NOMO-1 (cell line): ENCODE measurements around the gene GFAP.

Experiments used
- DNase-seq, 2 experiments: peaks; one replicate each; lab custom pipeline; 2025; ENCODE audit not compliant: unreplicated experiment in 2 of 2; lab: John Stamatoyannopoulos, UW

The GFAP gene

DNA sequence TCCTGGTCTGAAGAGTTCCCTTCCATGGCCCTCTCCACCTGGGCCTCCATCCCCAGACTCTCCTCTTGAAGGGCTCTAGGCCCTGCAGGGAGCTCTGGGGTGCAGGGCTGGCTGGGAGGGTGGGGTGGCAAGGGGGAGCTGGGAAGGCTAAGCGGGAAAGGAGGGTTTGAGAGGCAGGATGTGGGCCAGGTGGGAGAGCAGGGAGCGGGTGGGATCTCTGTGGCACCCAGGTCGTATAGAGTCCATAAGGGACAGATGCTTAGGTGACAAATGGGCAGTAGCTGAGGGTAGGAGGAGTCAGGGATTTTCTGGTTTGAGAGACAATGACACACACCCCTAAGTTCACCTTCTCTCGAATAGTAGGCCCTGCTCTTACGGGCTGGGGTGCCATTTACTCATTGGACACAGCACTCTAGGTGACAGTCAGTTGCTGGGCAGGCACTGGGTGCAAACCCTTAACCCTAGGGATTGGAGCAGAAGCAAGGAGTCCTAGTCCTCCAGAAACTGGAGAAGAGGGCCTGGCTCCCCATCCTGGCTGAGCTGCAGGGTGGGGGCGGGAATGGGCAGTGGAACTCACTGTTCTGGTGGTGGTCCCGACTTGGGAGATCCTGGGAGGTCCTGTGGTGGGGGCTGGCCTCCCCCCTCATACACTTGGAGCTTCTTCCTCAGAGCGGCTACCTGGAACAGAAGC is 16.9 kb upstream of the GFAP start:
- no peak for DNase-seq

DNA sequence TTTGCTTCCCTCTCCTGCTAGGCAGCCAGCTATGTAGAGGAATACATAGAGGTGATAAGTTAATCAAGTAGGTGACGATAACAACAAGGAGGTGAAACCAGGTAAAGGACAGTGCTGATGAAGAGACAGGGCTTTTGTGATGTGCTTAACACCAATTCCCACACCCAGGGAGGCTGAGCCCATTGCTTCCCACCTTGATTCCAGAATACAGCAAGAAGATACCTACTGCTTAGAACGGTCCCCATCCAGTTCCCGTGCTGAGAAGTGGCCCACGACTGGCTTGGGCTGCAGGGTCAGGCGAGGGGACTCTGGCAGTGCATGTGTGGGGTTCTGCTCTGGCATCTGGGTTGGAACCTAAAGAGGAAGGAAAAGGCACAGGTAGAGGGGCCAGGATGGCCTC is 16.1 kb upstream of the GFAP start:
- DNase-seq, result no peak

DNA sequence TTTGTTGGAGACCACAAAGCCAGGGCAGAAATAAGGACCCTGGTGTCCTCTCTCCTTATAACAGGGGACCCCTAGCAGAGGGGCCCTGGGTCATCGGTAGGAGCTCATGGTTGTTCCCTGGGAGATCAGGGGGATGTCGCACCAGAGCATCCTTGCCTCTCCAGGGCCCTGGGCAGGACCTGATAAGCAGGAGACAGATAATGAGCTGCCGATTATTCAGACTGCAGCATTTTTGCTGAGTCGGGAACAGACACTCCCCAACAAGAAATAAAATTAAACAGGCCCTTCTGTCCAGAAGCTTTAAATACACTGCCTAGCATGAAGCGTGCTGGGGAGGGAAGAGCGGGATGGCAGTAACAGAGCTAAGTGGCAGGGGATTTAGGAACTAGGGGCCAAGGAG is 15.4 kb upstream of the GFAP start:
- no peak for DNase-seq

DNA sequence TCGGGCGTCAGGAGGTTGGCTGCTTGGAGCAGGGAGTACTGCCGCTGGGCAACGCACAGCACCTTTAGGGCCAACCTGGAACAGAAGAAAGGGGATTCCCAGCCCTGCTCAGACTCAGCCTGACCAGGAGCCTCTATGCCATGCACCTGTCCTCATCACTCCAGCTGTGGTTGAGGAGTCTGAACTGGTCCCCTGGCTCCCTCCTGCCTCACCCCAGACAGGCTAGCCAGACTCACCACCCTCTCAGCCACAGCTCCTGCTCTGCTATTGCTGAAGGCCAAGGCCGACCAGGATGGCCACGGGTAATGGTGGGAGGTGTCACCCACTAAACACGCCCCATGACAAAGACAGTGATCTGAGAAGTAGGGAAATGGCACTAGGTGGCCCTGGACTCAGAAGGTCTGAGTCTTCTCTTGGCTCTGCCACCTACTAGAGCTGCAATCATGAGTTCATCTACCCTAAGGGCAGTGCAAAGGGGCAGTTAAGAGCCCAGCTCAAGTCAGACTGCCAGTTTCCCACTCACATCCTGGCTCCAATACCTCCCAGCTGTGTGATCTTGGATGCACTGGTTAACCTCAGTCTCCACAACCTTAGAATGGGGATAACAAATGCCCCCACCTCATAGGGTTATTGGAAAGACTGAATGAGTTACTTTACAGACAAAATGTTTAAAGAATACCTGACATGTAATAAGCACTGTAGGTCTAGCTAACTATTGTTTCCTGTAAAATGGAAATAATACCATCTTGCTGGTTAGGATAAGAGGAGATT is 13.8 kb upstream of the GFAP start:
- no peak for DNase-seq

DNA sequence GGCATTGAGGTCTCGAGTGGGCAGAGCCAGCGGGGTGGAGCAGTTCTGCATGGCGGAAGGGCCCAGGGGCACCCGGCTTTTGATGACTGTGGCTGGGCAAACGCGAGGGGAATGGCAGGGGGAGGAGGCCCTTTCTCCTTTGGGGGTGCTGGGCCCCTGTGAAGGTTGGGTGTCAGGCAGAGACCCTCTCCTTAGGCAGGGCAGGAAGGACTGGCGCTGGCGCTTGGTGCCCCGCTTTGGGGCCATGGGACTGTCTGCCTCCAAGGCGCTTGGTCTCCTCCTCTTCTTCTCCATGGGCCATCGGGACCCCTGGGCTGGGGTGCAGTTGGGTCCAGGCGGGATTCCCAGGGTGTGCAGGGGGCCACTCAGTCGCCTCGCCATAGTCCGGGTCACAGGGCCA is 12.8 kb upstream of the GFAP start:
- no peak for DNase-seq

DNA sequence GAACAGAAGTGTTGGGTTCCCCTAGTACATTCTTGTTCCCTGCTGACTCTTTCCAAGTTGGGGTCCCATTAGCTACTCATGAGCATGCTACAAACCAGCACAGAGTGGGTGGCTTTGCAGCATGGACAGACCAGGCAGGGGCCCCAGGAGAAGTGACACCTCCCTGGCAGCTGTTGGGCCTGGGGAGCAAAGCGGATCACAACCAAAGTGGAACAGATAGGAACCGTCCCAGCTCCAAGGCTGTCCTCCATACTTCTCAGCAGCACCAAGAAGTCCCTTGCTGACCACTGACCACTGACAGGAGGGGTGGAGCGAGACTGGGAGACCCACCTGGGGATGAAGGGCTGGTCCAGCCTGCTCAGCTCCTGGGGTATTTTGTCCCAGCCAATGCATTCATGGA is 12.4 kb upstream of the GFAP start:
- DNase-seq, result no peak

DNA sequence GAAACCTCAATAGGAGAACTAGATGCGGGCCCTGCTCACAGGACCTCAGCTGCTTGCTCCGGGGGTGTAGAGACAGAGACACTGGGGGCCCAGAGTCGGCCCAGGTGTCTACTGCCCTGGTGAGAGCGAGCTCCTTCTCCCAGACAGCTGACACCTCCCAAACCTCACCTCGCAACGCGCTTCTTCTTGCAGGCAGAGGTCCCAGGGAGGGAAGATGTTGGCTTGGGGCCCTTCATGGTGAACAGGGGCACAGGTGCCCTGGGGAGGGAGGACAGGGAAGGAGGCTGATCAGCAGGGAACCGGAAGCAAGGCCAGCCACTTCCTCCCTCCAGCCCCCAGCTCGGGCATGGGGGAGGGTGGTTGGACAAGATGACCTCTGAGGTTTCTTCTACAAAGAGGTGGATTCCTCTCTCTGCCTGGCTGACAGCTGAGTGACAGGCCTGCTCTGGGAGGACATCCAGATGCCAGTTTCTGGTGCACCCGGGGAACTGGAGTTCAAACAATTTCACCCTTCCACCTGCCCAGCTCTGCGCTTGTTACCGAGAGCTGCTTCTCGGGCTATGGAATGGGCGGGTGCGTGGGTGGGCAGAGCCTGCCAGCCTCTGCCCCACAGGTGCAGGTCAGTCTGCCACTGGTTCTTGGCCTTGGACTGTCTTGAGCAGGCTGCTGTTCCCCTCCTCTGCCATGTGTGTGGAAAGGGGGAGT is 11.7 kb upstream of the GFAP start:
- DNase-seq, result no peak

DNA sequence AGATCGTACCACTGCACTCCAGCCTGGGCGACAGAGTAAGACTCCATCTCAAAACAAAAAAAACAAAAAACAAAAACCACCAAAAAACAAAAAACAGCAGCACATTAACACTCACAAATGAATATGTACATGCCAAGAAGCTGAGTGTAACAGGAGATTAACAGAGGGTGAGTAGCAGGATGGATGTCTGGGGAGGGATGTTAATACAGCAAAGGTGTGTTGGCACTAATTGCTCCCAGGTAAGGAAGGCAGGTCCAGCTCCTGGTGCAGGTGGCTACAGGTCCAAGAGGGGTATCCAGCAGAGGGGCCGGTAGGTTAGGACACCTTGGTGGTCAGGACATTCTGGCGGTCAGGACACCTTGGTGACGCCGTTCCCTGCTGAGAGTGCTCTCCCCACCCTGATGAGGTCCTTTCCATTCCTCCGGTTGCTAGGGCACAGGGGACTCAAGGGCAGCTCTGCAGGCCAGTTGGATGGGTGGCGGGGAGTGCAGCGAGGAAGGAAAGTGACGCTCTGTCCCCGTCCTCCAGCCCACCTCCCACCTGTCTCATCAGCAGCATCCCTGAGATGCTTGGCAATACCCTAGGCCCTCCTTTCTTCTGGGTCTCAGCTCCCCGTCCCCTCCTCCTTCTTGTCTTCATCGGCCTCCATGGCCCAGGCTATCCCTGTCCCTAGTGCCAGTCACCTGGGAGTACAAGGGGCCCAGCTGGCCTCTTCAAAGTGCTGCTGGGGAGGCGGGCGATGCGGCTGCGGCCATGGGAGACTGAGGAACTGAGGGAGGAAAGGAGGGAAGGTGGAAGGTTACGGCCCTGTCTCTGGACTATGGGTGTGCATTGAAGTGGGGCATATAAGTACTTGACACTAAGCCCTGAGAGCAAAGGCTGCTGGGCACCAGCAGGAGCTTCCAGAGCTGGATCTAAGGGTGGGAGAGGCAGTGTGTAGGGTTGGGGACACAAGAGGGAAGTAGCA is 10.7 kb upstream of the GFAP start:
- DNase-seq, result no peak

DNA sequence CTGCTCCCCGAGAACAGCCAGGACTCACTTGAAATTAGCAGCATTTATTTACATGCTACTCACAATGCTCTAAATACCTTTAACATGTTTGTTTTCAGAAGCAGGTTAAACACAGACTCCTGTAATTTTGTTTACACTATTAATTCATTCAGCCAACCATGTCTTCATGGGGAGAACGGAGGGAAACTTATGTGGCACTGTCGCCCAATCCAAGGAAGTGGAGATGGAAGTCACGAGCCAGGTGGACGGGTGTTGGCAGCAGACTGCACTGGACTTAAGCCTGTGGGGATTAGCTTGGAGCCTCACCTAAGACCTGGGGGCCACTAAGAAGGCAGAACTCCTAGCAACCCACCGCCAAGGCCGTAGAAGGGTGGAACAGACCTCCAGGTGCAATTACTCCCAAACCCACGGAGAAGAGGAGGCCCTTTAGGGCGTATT is 8.8 kb upstream of the GFAP start:
- no peak for DNase-seq

DNA sequence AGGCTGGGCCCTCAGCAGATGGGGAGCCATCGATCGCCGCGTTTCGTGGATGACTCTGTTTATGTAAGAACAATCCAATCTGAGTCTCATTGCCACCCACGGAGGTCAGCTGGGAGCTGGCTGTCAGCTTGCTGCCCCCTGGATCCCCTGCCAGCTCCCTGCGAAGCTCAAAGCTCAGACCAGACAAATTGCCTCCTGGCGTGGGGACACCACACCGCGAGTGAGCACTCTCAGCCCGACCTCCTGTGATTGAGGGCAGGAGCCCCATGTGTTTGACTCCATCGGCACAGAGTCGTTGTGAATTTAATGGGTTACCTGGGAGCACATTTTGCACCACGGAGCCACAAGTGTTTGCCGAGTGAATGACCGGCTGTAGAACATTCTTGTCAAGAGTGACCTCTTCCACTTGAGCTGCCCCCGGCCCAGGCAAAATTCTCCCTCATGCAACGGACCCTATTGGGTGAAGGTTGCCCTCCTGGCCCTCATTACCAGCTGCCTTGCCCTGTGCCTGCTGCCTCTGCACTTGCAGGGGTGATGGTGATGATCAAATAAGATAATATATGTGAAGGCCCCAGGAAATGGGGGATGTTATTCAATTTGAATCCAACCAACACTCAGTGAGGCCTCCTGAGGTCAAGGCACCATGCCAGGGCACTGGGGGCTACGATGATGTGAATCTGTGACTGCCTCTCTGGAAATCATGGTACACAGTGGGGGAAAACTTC is 7.6 kb upstream of the GFAP start:
- no peak for DNase-seq

DNA sequence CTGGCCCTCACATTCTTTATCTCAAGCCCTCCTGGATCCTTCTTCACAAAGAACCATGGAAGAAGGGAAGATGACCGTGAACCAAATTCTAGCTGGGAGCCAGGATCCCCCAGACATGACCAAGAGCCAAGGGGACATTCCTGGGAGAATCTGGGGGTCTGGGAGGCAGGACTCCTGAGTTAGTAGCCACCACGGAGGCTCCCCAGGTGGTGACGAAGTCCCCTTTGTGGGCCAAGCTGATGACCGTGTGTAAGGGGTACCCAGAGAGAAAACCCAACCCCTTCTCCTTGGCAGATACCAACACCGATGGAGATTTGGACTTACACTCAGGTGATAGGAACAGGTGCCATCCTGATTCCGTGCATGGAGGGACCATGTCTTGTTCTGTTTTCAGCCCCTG is 6.8 kb upstream of the GFAP start:
- no peak for DNase-seq

DNA sequence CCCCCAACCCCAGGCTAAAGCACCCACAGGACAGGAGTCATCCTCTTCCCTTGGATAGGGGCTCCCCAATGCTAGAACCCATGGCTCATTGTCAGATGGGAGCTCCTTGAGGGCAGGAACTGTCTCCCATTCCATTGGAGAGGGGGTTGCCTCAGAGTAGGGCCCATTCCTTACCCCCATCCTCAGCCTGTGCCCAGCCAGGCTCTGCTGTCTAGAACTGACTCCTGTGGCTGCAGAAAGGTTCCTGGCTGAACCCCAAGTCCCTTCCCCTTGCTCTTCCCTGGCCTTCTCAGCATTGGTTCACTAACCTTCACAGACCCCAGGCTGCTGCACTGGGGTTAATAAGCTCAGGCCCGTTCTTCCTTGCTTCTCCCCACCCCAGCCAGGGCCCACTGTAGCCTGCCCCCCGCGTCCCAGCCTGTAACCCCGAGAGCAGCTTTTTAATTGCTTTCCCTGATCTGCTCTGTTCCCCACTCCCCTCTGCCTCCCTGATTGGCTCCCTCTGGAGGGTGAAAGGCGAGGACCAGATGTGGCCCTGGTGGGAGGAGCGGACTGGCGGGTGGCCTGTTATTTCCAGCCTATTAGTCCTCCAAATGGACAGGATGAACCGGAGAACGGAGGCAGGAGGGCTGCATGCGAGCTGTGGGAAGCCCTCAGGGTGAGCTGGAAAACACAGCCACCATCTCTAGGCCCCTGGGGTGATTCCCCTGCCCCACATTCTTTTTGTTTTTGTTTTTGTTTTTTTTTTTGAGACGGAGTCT is 6.0 kb upstream of the GFAP start:
- no peak for DNase-seq

DNA sequence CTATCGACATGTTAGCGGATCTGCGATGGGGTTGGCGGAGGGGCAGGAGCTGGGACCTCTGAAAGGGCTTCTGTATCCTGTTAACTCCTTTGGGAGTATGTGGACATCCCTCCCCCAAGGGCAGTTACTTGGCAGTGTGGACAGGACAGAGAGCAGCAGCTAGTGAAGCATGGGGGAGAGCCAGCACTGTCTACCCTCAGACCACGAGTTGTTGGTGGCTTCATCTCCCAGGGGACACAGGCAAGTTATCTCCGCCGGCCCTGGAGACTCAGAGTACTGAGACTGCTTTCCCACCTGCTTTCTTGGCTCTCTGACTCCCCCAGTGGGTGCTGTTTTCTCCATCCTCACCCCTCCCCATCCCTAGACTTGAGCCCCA is 5.3 kb upstream of the GFAP start:
- no peak for DNase-seq

DNA sequence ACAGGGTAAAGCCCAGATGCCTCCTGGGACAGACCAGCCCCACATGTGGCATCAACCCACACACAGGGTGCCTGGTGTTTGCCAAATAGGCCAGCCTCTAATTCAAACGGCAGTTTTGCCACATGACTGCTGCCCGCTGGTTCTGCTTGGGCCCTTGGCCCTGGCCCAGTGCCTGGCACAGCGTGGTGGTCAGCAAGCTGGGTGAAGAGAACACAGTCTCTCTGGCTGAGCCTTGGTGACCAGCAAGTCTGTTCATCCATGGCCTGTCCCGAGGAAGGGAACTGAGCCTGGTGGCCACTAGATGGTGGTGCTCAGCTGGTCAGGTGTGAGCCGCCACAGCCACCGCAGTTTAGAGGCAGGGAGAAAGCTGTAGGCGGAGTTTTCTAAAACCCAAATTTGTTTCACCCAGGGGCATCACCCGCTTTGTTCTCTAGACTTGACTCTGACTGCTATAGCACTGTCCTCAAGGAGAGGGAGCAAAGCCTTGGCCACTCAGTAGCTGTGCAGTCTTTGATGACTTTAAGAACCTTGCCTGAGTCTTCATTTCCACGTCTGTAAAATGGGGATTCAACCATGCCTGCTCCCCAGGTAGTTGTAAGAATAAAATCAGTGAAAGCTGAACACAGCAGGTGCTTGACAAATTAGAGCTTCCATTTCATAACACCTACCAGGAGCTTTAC is 4.7 kb upstream of the GFAP start:
- peak; percentile 43 to 68 for DNase-seq

DNA sequence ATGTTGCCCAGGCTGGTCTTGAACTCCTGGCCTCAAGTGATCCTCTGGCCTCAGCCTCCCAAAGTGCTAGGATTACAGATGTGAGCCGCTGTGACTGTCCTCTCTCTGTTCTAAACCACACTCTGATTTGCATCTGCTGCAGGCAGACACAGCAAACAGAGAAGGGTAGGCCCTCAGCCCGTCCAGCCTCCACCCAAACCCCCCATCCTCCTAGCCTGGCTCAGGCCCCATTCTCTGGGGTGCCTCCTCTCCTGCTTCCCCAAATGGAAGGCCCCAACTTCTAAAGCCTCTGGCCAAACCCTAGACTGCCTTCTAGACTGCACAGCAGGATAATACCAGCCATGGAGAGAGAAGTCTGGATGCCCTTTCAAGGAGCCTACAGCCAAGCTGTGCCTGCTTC is 4.1 kb upstream of the GFAP start:
- DNase-seq, result no peak

DNA sequence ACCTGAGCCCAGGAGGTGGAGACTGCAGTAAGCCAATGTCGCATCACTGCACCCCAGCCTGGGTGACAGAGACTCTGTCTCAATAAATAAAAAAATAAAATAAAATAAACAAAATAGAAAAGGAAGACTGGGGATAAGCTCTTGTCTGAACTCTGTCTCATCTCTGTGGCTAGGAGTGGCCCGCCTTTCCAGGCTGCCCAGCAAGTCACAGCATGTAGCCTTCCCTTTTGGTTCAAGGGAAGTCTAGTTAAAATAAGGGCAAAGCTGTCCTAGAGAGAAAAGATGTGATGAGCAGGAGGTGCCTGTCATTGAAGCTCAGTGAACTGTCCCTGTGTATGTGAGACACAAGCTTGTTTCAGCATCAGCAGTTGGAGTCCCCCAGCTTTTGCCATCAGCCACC is 2.7 kb upstream of the GFAP start:
- no peak for DNase-seq

DNA sequence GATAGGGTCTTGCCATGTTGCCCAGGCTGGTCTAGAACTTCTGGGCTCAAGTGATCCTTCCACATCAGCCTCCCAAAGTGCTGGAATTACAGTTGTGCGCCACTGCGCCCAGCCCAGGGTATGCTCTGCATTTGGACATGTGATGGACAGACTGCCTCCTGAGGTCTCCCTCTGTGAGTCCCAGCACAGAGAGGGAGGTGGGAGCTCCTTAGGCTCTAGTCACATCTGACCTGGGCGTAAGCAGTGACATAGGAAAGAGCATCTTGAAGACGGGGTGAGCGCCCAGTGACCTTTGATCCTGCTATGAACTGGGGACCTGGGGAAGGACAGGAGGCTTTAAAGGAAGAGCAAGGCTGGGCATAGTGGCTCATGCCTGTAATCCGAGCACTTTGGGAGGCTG is 2.2 kb upstream of the GFAP start:
- DNase-seq, result no peak

DNA sequence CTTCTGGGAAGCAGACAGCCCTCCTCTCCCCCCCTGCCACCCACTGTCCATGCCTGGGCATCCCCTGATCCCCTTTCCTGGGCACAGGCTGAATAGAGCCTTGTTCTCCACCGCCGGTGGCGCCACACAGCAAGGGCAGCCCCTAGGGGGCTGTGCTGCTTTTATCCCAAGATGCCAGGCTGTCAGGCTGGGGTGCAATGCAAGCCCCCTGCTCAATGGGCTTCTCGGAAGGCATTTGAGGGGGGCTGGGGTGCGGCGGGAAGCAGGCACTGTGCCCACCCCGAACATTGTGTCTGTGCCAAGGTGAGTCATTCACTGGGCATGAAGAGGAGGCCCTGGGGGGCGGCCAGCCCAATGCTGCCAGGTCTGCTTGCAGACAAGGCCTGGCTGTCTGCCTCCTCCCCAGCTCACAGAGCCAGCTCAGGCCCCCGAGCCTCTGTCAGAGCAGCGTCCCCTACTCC is 1.5 kb upstream of the GFAP start:
- DNase-seq, result no peak
